ENCODE data around the gene KIF1A.

Gene KIF1A

DNA sequence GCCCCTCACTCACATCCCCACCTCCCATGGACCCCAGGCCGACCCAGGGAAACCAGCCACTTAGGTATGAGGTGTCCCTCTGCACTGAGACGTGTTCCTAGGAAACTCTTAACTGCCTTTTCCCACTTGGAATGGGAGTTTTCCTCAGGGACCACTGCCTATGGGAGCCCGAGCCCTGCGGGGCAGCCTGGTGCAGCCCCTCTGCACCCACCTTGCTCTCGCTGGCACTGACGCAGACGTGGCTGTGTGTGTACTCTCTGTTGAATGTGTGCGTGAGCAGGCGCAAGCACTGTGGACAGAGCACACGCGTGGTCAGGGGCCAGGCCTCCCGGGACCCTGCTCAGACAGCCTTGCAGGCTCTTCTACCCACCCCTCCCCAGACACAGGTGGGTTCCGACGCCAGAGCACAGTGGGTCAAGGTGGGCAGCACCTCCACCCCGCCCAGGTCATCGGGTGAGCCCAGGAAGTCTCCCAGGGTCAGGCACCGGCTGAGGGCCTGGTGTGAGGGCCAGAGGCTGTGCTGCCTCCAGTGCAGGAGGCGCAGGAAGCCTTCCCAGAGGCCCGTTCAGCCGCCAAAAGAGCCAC, 98.3 kb downstream of the KIF1A start:
- no peak for DNase-seq

GRCh38 chr2:240720686-240721595, 99.1 kb downstream of the KIF1A start:
- DNase-seq: peak in 10 of 56 donors; percentile 9 to 56 (median 20)

- no peak for DNase-seq
These were observed 100.1 kb downstream of the KIF1A start for GRCh38 chr2:240719676-240720545.

DNA sequence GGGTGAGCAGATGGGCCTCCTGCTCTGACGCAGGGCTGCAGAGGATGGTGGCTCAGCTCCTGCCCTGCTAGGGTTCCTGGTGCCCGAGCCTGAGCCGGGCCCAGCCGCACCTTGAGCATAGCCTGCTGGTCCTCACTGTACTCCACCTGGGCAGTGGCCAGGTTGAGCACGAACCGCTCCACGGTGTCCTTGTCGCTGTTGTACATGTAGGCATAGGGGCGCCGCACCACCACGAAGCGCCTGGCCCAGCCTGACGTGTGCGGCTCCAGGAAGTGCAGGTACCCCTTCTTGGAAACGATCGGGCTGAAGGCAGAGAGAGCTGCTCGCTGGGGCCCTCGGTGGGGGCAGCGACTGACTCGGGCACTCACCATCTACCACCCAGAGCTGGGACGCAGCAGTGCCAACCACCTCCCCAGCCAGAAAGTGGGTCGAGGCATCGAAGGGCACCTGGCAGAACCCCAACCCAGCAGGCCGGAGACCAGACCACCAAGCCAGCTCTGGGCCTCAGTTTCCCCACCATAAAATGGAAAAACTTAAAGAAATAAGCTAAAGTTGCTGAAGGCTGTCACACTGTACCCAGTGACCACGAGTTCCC, 101.0 kb downstream of the KIF1A start:
- DNase-seq: no peak

DNA sequence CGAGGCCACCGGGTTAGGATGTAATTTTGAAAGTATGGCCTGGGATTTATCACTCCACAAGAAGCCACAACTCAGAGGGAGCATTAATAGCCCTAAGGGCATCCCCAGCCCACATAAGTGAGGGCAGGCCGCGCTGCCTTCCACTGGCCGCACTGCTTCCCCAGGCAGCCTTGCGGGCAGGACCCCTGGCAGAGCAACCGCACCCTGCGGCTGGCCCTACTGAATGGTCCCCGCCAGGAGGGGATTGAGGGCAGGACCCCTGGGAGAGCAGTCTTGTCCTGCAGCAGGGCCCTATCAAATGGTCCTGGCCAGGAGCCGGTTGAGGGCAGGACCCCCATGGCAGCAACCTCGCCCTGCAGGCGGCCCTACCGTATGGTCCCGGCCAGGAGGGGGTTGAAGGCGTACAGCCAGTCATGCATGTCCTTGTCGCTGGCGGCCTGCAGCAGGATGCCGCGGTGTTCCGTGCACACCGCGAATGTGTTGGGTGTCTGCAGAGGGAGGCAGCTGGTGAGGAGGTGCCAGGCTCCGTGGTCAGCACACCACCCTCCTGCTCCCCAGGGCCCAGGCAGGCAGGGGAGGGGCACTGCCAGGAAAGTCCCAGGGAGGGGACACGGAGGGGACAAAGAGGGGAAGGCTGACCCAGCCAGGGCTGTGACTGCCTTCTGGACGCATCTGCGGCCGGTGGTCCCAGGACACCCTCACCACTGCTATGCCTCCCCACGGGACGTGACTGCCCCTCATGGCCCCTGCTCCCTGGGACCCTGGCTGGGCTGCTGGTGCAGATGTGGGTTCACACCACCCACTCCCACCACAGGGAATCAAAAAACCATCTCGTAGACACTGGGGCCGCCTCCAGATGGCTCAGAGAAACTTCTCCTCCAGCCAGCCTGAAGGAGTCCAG, 102.1 kb downstream of the KIF1A start:
- no peak for DNase-seq

DNA sequence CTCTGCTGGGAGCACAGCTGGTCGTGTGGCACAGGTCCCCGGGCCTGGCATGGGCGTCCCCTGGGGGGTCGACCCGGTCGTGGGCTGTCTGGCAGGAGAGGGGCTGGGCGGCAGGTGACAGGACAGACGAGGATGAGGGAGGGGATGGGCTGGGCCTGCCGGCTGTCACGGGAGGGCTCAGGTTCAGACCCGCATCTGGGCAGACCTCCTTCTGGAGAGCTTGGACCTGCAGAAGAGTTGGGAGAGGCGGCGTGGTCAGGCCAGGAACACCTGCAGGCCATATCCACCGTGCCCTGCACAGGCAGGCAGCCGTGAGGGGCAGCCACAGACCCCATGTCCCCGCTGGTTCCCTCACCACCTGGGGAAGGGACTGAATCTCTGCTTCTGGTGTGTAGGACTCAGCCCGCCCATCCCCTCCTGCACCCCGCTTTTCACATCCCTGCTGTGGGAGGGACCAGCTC, 102.8 kb downstream of the KIF1A start:
- no peak for DNase-seq

- DNase-seq: no peak
These were observed 103.8 kb downstream of the KIF1A start for GRCh38 chr2:240716130-240716798.

GRCh38 chr2:240714747-240715725, 105.0 kb downstream of the KIF1A start:
- no peak for DNase-seq

- DNase-seq: no peak
These were observed 105.9 kb downstream of the KIF1A start for GRCh38 chr2:240713928-240714746.

GRCh38 chr2:240713071-240713927, 106.7 kb downstream of the KIF1A start:
- no peak for DNase-seq

- no peak for DNase-seq
These were observed 107.9 kb downstream of the KIF1A start for GRCh38 chr2:240712121-240712520.

- DNase-seq: no peak
These were observed 108.3 kb downstream of the KIF1A start for GRCh38 chr2:240711701-240712100.

- DNase-seq: no peak
These were observed 108.7 kb downstream of the KIF1A start for GRCh38 chr2:240711296-240711695.

- DNase-seq: no peak
These were observed 111.6 kb downstream of the KIF1A start for GRCh38 chr2:240708457-240708856.

- no peak for DNase-seq
These were observed 112.2 kb downstream of the KIF1A start for GRCh38 chr2:240707821-240708220.

- no peak for DNase-seq
These were observed 112.8 kb downstream of the KIF1A start for GRCh38 chr2:240707043-240707756.

All from nucleus accumbens (tissue), 56 donors.